Measurements from ENCODE around the gene RAD51B.
"Not testable (repeated sequence)": the region's sequence is repeated elsewhere in the genome, so short reads cannot be mapped to it uniquely, and the experiment has no call there.

The RAD51B gene

DNA sequence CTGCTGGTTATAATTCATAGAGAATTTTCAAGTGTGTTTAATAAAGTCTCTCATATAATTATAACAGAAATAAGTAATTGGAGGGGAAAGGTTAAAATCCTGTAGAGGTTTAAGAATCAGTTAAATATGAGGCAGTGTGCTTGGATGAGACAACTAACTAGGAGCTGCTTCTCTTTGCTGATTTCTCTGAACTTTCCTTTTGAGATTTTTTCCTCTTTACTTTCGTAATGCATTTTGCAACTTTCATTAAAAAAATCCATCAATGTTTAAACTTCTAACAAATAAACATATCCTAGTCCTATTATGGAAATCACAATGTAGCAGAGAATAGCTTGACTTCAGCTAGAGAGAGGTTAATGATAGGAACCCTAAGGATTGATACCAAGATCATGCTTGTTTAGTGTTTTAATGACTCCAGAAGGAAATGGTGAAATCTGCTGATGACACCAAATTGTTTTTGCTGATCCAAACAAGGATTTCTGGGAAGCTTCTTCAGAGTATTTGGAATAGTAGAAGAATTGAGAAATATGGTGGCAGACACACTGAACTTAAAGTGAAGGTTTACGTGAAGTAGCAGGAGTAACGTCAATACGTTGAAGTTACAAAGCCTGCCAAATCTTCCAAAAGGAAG is 122.6 kb downstream of the RAD51B start:
- no peak for DNase-seq (ENCODE audit: low read depth in 1 of 2, low spot score in 1 of 2)

DNA sequence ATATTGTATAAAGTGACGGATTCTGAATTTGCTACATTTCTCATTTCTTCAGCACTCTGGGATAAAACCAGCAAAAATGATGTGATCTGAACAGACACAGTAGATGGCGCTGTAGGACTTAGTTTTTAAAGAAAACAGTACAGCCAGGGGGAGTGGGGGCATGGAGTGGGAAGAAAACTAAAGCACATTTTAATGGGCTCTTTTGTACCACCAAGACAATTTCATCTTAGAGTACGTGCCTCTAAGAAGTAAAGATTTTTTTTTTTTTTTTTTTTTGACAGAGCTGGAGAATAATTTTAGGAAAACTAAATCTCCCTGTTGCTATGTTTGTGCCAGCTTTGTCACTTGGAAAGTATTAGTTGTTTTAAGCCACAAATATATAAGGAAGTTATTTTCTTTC is 124.4 kb downstream of the RAD51B start:
- DNase-seq (ENCODE audit: low read depth in 1 of 2, low spot score in 1 of 2) = peak in 1 of 2 donors; percentile 65

DNA sequence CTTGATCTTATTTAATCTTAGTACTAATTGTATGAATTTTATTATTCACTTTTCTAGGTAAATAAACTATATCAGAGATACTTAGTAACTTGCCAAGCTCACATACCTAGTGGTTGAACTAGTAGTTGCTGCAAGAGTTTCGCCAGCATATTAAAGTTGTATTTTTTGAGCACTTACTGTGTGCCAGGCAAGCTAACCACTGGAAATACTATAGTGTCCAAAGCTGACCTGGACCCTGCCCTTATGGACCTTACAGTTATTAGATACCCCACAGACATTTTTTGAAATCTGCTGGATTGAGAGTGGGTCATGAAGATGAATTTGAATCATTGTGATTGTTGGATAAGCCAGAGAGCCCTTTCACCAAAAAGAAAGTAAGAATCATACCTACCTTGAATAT is 125.0 kb downstream of the RAD51B start:
- no peak for DNase-seq (ENCODE audit: low read depth in 1 of 2, low spot score in 1 of 2)

DNA sequence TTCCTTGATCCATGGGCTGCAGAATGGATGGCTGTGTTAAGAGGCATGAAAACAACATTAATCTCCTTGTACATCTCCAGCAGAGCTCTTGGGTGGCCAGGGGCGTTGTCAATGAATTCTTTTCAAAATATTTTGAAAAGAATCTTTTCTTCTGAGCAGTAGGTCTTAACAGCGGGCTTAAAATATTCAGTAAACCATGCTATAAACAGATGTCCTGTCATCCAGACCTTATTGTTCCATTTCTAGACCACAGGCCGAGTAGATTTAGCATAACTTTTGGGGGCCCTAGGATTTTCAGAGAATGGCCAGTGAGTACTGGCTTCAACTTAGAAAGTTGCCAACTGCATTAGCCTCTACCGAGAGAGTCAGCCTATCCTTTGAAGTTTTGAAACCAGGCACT is 130.2 kb downstream of the RAD51B start:
- no peak for DNase-seq (ENCODE audit: low read depth in 1 of 2, low spot score in 1 of 2)

DNA sequence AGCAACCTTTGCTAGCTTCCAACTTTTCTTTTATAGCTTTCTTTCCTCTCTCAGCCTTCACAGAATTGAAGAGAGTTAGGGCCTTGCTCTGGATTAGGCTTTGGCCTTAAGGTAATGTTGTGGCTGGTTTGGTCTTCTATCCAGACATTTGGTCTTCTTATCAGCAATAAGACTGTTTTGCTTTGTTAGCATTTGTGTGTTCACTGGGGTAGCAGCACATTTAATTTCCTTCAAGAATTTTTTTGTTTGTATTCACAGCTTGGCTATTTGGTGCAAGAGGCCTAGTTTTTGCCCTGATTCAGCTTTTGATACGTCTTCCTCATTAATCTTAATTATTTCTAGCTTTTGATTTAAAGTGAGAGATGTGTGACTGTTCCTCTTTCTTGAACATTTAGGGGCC is 130.8 kb downstream of the RAD51B start:
- DNase-seq (ENCODE audit: low read depth in 1 of 2, low spot score in 1 of 2) = no peak

DNA sequence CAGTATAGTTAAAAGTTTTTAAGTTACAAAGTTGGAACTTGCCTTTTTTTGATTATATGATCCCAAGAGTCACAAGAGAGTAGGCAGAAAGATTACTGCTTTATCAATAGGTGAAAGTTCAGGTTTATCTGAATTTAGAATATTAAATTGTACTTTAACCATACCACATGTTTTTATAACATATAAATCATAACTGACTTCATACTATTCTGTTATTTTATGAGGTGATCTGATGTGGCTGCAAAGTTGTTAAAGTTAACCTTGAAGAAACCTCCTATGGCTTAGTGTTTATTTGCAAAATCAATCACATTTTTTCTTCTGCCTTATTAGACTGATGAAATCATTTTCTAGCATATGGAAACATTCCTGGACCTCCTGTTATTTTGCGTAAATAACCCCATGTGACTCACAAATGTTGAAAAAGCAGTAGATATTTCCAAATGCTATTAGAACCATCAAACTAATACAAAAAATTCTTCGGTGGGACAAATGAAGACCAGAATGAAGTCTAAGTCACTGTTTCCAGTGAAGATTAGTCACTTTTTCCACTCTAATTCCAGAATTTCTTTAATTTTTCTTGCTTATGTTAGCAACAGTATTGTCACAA is 132.1 kb downstream of the RAD51B start:
- no peak for DNase-seq (ENCODE audit: low read depth in 1 of 2, low spot score in 1 of 2)

DNA sequence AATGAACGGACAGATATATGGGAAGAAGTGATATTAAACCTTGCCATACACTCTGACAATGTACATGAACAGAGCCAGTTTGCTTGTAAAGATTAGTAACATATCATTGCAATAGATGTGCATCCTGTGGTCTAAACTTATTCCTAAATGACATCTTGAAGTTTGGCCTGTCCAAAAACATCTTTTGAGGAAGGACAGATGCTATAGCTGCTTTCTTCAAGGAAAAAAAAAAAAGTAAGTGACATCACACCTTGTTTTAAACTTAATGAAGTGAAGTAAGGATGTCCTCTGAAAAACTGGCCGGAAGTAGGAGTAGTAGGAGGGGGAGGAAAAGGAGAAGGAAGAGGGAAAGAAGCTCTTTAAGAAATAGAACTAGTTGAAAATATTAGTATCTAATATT is 132.8 kb downstream of the RAD51B start:
- no peak for DNase-seq (ENCODE audit: low read depth in 1 of 2, low spot score in 1 of 2)

DNA sequence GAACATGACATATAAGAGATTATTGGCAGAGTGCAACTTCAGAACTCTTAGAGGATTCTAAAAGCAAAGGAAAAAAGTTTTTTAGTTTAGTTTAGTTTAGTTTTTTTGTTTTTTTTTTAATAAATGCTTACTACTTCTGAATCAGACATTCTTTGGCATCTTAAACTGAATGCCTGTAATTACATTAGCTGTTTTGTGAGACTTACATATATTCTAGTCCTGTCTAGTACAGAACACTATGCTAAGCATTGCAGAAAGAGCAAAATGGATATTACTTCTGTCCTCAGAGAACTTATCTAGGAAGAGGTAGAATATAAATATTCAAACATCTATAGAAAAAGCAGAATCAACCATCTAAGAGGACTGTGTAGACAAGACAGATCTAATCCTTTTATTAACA is 133.2 kb downstream of the RAD51B start:
- no peak for DNase-seq (ENCODE audit: low read depth in 1 of 2, low spot score in 1 of 2)

DNA sequence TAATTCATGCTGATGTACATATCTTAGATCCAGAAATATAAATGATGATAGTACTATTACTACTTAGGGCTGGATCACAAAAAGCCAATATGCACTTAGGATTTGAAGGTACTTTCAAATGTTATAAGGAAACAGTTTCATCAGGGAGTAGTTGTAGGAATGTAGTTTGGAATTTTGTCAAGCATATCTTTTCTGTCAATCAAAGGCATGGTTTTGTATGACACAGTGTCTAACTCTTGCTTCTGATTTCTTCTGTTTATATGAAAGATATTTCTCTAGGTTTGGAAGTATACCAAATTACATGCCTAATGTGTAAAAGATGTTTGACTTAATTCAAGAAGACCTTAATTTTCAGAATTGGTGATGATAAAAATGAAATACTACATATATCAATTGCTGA is 135.7 kb downstream of the RAD51B start:
- no peak for DNase-seq (ENCODE audit: low read depth in 1 of 2, low spot score in 1 of 2)

DNA sequence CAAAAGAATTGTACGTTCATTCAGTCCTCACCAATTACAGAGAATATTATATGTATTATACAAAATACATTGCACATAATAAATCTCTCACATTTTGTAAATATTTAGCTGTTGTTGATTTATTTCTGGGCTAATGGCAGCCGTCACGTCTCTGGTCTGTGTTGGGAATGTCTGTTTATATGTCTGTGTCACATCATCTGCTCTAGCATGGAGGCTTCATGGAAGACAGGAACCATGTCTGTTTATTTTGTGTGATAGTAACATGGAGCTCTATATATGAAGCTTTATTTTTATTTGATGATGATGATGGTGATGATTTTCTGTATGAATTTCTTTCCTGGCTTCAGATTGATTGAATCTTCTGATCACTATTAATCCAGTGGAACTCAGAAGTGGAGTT is 138.4 kb downstream of the RAD51B start:
- no peak for DNase-seq (ENCODE audit: low read depth in 1 of 2, low spot score in 1 of 2)

DNA sequence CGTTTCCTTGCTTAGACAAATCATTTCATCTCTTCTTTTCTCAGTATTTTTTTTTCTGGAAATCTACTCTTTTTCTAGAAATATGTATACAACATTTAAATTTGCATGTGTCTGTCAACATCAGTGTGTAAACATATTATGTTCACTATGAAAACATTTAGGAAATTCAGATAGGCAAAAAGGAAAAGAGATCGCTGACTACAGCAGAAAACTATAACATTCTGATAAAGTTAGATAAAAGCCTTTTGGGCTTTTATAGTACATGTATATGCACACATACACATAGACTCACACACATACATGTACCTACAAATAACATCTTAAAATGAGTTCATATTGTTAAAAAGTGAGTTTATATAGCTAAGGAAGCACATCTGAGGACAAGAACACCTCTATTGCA is 142.1 kb downstream of the RAD51B start:
- DNase-seq (ENCODE audit: low read depth in 1 of 2, low spot score in 1 of 2) = no peak

DNA sequence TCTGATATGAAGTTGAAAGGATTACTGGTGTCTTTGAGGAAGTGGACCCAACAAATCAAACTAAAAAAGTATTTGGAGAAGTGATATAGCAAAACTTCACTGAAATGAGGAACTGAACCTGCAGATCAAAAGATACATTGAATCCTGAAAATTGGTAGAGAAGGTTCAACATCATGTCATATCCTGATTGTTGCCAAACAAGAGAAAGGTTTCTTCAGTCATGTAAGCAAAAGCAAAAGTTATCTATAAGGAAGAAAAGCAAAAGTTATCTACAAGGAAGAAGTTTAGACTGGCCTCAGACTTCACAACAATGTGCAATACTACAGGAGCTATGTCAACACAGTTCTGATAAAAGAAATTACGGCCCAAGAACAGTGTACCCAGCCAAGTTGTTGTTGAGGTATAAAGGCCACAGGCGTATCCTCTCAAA is 142.7 kb downstream of the RAD51B start:
- no peak for DNase-seq (ENCODE audit: low read depth in 1 of 2, low spot score in 1 of 2)

DNA sequence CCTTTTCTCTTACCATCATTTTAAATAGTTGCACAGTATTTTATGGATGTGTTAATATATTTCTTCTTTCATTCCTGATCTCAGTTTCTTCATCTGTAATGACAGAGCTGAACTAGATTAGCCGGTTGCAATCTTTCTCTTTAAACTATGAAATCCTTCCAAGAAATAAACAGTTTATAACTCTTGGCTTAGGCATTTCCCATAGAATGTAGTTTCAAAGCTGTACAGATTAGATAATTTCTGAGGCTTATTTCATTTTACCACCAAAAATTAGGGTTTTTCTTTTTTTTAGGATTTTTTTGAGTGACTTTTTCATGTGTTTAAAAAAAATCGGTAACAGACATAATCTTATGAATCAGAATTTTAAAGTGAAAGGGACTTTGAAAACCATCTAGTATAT is 144.0 kb downstream of the RAD51B start:
- no peak for DNase-seq (ENCODE audit: low read depth in 1 of 2, low spot score in 1 of 2)

DNA sequence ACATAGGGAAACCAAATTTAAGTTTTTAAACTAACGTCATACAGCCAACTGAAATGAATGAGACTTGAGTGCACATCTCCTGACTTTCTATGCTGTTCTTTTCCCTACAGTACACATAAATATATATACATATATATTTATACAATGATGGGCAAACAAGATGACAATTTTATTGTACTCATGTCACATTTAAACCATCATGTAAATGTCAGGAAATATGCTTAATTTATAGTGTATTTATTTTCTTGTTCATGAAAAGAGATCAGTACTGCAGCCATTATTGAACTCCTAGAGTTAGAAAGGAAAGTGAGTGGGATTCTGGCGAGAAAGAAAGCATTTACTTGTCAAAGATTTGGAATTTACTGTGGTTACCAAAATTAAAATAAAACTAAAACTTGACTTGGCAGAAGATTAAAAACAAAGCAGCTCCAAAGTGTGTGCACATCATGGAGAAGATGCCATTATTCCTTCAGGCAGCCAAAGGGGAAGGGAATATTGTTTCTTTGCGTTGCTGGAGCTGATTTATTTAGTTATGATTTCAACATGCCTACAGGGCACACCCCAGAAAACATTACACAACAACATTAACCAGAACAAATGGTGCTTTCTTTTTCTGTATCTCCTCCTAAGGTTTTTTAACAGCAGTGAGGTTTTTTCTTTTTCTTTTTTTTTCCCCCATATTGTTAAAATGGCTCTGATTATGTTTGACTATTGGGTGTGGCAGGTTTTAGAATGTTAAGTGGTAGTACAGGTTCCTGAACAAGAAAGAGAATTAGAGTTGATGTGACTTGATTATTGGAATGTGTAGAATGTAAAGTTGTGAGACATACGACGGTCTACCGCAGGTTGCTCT is 144.6 kb downstream of the RAD51B start:
- no peak for DNase-seq (ENCODE audit: low read depth in 1 of 2, low spot score in 1 of 2)

DNA sequence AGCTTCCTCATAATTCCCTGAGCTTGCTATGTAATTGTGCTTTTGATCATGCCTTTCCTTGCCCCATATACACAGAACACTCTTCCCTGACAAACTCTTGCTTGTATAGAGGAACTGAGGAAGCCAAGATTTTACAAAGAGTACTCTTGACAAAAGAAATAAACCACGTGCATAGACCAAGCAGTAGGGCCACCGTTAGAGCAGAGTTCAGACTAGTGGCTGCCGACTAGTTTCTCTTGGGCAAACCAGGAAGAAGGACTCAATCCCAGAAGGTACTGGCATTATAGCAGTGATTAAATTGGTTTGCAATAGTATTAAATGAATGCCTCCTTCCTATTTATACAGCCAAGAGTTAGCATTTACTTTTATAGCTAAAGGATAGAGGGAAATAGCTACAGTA is 146.1 kb downstream of the RAD51B start:
- DNase-seq (ENCODE audit: low read depth in 1 of 2, low spot score in 1 of 2) = no peak

DNA sequence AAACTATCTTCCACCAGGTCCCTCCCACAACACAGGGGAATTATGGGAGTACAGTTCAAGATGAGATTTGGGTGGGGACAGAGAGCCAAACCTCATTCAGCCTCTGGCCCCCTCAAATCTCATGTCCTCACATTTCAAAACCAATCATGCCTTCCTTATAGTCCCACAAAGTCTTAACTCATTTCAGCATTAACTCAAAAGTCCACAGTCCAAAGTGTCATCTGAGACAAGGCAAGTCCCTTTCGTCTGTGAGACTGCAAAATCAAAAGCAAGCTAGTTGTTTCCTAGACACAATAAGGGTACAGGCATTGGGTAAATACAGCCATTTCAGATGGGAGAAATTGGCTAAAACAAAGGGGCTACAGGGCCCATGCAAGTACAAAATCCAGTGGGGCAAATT is 147.6 kb downstream of the RAD51B start:
- DNase-seq (ENCODE audit: low read depth in 1 of 2, low spot score in 1 of 2) = no peak

DNA sequence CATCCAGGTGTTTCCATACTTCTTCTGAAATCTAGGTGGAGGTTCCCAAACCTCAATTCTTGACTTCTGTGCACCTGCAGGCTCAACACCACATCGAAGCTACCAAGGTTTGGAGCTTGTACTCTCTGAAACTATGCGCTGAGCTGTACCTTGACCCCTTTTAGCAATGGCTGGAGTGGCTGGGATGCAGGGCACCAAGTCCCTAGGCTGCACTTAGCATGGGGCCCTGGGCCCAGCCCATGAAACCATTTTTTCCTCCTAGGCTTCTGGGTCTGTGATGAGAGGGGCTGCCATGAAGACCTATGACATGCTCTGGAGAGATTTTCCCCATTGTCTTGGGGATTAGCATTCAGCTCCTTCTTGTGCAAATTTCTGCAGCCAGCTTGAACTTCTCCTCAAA is 148.4 kb downstream of the RAD51B start:
- DNase-seq (ENCODE audit: low read depth in 1 of 2, low spot score in 1 of 2) = not testable (repeated sequence)

DNA sequence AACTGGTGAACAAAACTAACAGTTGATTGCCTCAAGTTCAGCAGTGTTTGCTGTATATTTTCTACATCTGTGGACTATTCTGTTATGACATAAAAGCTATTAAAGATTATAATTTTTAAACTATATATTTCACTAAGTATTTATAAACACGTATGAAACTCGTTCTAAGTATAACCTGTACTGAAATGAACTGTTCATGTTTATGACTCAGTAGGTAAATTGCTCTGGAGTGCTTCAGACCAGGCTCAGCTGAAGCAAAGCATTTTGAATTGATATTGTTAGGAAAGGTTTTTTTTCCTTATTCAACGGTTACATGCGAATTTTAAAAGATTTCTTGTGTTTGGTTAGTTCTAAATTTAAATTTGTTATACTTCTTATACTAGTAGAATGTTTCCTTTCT is 151.3 kb downstream of the RAD51B start:
- no peak for DNase-seq (ENCODE audit: low read depth in 1 of 2, low spot score in 1 of 2)

DNA sequence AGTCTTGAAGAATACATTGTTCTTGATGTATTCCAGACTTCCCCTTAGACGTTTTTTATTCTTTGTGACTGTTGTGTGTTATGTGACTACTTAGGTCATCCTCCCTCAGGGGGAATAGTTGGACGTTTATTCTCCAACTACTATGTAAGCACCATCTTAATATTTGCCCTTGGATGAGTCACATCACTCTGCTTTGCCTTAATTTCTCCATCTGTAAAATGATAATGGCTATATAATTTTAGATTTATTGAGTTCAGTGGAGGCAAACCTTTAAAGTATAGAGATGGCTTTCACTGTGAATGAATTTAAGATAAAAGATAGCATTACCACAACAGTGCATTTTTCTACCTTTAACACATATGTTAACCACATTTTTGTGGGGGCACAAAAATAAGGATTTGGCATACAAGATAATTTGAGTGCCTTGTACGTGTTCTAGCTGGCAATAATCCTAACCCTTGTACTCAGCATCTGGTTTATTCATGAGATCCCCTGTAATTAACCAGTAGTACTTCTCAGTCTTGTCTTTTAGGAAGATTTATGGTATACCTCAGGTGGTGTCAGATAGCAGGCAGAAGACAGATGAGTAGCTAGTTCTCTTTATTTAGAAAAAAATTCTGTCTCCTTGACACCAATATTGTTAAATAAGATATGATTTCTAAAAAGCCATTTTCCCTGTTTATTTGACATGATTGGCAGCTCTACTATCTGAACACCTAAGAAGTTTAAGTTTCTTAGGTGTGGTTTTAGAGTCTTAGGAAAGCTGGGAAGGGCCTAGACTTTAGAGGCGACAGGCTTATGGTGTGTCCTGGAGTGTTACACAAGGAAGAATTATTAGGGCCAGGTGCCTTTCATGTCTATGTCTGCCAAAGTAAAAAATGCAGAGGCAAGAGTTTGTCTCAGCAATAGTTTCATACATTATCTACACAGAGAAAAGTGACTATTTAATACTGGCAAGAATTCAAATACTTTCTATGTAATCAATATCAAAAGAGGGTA is 152.3 kb downstream of the RAD51B start:
- DNase-seq (ENCODE audit: low read depth in 1 of 2, low spot score in 1 of 2) = no peak

DNA sequence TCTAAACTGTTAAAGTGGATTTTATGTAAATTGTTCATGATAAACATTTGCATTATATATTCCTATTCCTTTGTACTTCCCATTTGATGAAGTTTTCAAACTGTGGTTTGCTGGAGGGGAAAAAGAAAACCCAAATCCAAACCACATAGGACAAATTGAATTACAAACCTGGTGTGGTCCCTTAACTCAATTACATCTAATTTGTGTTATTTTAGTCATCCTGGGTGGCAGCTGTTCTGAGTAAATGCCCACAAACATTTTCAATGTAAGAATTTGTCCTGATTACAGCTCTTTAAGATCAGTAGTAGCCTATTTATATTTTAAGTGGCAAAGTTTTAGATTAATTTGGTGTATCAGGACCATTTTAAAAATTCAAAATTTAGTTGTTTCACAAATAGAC is 153.9 kb downstream of the RAD51B start:
- no peak for DNase-seq (ENCODE audit: low read depth in 1 of 2, low spot score in 1 of 2)

DNA sequence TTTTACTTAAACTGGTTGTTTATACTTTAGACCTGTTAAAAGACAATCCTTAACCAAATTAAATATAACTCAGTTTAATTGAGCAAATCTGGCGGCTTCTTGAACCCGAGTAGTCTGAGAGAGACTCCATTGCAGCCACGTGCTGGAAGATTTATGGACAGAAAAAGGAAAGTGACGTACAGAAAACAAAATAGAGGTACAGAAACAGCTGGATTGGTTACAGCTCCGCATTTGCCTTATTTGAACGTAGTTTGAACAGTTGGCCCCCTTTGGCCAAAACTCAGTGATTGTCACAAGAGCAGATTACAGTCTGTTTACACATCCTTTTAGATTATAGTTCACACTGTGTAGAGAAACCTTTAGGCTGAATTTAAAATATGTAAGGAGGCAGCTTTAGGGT is 155.9 kb downstream of the RAD51B start:
- no peak for DNase-seq (ENCODE audit: low read depth in 1 of 2, low spot score in 1 of 2)
